NCI-H1105 treated with DMSO at 0.1 percent for 48 hours (cell line): ENCODE measurements around the gene SORD.
"Not testable (repeated sequence)": the region's sequence is repeated elsewhere in the genome, so short reads cannot be mapped to it uniquely, and the experiment has no call there.

Source experiments
- DNase-seq: peaks from one replicate; lab custom pipeline; 2025; lab: John Stamatoyannopoulos, UW

Gene SORD

GRCh38 chr15:45097466-45097865 is 74.5 kb downstream of the SORD start:
- DNase-seq = no peak

DNA sequence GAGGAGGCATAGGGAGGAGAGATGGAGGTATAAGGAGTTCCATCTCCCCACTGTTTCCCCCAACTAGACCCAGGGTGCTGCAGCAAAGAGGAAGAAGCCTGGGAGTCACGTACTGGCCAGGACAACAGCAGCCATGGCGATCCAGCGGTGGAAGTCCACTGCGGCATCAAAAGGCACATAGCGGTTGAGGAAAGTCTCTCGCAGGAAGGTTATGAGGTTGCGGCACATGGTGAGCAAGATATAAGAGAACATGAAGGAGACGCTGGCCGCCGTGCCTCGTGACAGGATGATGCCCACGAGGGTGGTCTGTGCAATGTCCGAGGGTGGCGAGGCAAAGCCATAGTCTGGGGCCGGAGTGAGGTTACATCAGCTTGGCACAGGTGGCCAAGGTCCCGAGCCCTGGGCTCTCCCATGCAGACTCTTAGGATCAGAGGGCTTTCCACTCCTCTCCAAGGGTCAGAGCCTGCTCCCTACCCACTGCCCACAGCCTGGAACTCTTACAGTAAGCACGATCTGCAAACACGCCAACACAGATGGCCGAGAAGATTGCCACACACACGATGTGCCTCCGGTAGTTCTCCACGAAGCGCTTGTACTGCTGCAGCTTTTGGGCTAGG is 76.7 kb downstream of the SORD start:
- no peak for DNase-seq

DNA sequence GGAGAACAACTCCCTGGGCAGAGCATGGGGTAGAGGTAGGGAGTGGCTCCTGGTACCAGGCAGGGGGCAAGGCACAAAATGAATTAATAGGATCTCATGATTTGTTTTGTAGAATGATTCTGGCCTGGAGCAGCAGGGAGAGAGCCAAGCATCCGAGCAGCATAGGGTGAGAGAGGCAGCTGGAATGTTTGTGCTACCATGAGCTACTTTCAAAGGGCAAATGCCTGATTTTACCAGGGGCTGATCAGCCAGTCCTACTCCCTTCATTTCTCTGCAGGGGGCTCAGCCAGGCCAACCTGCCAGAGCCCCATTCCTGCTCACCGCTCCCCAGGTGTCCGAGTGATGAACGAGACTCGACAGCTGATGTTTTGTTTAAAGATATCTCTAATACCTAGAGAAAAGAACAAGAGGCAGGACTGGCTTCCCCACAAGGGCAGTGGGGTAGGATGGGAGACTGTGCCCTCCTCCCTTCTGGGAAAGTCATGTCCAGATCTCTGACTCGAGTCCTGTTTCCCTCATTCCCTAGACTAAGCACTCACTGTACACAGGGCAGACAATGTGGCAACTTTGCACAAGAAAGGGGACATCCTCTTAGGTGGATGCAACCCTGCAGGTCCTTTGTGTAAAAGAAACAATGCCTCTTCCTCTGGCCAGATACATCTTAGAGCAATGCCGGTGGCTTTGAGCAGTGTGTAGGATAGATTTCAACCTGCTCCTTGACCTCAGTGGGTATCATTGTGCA is 78.1 kb downstream of the SORD start:
- no peak for DNase-seq

GRCh38 chr15:45101749-45102148 is 78.8 kb downstream of the SORD start:
- DNase-seq = no peak

GRCh38 chr15:45102226-45102625 is 79.2 kb downstream of the SORD start:
- no peak for DNase-seq

DNA sequence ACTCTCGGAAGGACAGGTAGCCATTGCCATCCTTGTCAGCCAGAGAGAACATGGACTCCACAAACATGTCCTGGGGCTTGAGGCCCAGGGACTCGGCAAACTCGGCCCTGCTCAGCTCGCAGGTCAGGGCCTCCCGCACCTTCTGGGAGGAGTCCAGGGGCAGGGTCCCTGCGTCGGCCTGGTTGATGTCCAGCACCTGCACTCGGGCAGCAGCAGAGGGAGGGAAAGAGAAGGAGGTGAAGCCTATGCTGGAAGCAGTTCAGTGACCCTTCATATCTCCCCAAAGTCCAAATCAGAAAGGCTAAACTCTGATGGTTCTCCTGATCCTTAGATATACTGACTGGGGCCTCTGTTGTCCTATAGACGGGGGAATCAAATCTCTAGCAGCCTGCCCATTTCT is 81.2 kb downstream of the SORD start:
- not testable (repeated sequence) for DNase-seq

GRCh38 chr15:45105586-45105985 is 82.6 kb downstream of the SORD start:
- DNase-seq = no peak

DNA sequence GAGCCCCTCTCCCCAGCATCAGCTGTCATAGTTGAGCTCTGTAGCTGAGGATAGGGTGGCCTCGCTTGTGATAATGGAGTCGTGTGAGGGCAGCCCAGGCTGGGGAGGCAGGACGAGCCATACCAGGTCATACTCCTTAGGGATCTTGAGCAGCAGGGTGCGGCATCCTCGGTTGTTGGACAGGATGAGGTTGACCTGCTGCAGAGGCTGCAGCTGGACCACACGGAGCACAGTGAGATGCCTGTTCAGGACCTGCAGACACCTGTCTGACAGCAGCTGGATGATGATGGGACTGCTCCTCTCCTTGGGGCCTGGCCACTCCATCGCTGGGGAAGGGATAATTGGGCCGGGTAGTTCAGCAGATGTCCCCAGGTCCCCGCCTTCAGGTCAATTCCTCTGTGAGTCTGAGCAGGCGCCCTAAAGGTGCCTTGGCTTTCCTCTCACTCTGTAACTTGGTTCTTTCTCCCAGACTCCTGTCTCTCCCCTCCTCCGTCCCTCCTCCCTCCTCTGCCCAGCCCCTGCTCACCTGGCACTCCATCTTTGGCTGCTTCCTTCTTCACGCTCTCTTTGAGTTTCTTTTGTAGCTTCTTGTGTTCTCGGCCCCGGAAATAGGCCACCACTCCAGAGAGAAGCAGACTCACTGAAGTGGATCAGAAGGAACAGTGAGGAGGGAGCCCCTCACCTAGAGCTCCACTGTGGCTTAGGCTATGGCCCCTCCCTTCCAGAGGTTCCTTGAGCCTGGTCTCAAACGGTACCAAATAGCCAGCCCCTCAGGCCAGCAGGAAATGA is 83.2 kb downstream of the SORD start:
- no peak for DNase-seq

- DNase-seq = no peak
These were observed 85.1 kb downstream of the SORD start for GRCh38 chr15:45107941-45108630.

- no peak for DNase-seq
These were observed 87.3 kb downstream of the SORD start for GRCh38 chr15:45110256-45110820.

GRCh38 chr15:45111390-45112142 is 88.6 kb downstream of the SORD start:
- no peak for DNase-seq

GRCh38 chr15:45112143-45112590 is 89.2 kb downstream of the SORD start:
- no peak for DNase-seq

- peak; percentile 5 for DNase-seq
These were observed 89.8 kb downstream of the SORD start for GRCh38 chr15:45112591-45113379.

DNA sequence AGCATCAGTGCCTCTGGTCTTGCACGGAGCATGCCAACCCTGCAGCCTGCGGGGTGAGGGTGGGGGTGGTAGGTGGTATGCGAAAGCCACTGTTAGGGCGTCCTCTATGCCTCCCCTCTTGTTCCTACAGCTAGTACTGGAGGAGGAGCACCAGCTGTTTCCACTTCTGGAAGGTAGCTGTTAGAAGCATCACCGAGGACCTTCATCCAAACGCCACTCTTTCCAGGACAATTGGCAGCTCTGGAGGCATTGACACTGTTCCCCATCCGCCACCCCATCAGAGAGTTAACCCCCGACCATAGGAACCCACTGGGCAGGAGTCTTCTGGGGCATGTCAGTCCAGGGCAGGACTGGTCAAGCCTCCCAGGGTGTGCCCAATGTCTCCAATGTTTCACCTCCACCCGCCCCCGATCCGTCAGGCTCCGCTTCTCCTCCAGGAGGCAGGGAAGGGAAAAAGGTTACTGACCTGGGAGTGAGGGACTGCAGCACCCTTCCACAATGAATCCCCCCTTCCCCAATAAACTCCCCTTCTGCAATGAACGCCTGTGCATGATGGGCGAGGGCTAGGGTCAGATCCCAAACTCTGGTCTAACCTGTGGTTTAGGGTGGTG is 90.5 kb downstream of the SORD start:
- no peak for DNase-seq

GRCh38 chr15:45114076-45114750 is 91.2 kb downstream of the SORD start, which contains the start of the genes DUOX2 and DUOXA2:
TSS of gene DUOX2 (minus strand) at chr15:45114172. CDS start at chr15:45113411, 761 bp downstream.
TSS of gene DUOXA2 (plus strand) at chr15:45114326. CDS start at chr15:45114606, 280 bp downstream.
- no peak for DNase-seq

DNA sequence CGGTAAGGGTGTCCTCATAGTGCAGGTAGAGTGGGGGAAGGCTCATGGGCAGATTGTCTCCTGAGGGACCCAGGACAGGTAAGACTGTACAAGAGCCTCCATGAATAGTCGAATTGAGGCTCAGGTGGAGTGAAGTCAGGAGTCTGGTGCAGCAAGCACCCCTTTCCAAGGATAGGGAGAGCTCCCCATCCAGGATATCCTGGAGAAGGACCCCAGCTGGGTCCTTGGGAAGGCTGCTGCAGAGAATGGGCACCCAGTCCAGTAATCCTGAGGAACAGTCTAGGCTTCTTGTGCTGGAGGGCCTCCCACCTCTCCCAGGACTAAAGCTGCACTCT is 91.7 kb downstream of the SORD start:
- no peak for DNase-seq

- no peak for DNase-seq
These were observed 92.4 kb downstream of the SORD start for GRCh38 chr15:45115312-45115820.

DNA sequence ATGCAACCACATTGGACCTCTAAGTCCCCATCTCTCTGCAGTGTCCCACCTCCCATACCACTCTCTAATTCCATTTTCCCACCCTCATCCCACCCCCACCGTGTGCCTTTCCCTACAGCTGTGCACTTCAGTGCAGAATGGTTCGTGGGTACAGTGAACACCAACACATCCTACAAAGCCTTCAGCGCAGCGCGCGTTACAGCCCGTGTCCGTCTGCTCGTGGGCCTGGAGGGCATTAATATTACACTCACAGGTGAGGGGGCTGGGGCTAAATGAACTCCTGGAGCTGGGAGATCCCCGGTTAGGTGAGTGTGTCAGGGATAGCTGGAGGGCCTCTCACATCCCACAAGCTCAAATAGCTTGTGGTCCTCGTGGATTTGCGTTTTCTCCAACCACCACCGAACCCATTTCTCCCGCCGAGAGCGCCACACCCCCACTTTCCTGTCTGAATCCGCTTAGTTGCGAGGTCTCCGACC is 93.0 kb downstream of the SORD start:
- DNase-seq = no peak
